Heart right ventricle (tissue), 16 donors: ENCODE data around the gene RUBCNL. TPM values are rescaled to one million over a fixed set of nuclear protein-coding genes. Genes with fewer than 3 reads are reported as not detected.

Source experiments
- ATAC-seq, 8 donors: fragments of 200-7000 bp; cut with Tn5 transposase; one replicate each; pipeline ENCODE4 v1.9.1; 2020; ENCODE audit warnings: mild to moderate bottlenecking in 8 of 8, moderate library complexity in 8 of 8, moderate number of reproducible peaks in 1 of 8
- DNase-seq, 2 donors: peaks; one replicate each; pipeline ENCODE4 v3.0.0-alpha.2; 2020
- H3K27ac ChIP-seq, 10 donors: fragments of 200-600 bp; sonication (generic) in 2 of 10; one replicate each; pipeline versions ENCODE4 v1.5.0 to v1.8.0; 2020 to 2022; ENCODE audit warnings: mild to moderate bottlenecking in 3 of 10
- H3K27me3 ChIP-seq, 7 donors: fragments of 200-600 bp; one replicate each; pipeline ENCODE4 v1.8.0; 2021 to 2022; ENCODE audit warnings: mild to moderate bottlenecking in 2 of 7
- H3K36me3 ChIP-seq, 9 donors: fragments of 200-600 bp; sonication (generic) in 1 of 9; one replicate each; pipeline versions ENCODE4 v1.5.0 to v1.8.0; 2020 to 2022; ENCODE audit warnings: mild to moderate bottlenecking in 2 of 9
- H3K4me1 ChIP-seq, 9 donors: fragments of 200-600 bp; sonication (generic) in 1 of 9; one replicate each; pipeline versions ENCODE4 v1.5.0 to v1.8.0; 2020 to 2022; ENCODE audit warnings: mild to moderate bottlenecking in 4 of 9
- H3K4me3 ChIP-seq, 10 donors: fragments of 200-600 bp; sonication (generic) in 2 of 10; one replicate each; pipeline versions ENCODE4 v1.5.0 to v1.8.0; 2020 to 2022; ENCODE audit warnings: mild to moderate bottlenecking in 7 of 10, moderate library complexity in 2 of 10
- H3K9me3 ChIP-seq, 11 donors: fragments of 200-600 bp in 10 of 11; sonication (generic) in 2 of 11; one replicate each; pipeline versions ENCODE4 v1.5.0 to v1.8.0; 2013 to 2022; ENCODE audit warnings: mild to moderate bottlenecking in 2 of 11, control low read depth in 1 of 11, moderate library complexity in 1 of 11
- WGBS, 2 donors: extraction: QIAGEN DNeasy Blood & Tissue Kit; methylation state at CpG; one replicate each; pipeline ENCODE4 v1.1.7; 2013; ENCODE audit warnings: inconsistent platforms in 1 of 2; 5-methylcytosine and 5-hydroxymethylcytosine counted together
- intact Hi-C, 10 donors: fragments of 100-400 bp; cut with DNase I; formaldehyde crosslinking; loops; one replicate each; pipeline versions ENCODE4 v1.11.1 to v1.14.2; 2022
- polyA plus RNA-seq, 2 donors: library from polyadenylated mRNA; stranded (reverse); fragments of 200-250 nt; gene quantifications; one replicate each; pipeline ENCODE4 v1.2.3, GENCODE V29; 2013
- total RNA-seq, 10 donors: library from RNA; stranded (reverse); fragmentation: NEBNext Ultra II Directional in 3 of 10; extraction: Animal tissue kit (Norgen Biotek cat#: 25700) in 3 of 10; gene quantifications; one replicate each; pipeline versions ENCODE4 v1.2.1 to v1.2.4, GENCODE V29; 2021 to 2023
- TF ChIP-seq, protein P1 (sequence below), 9 donors: fragments of 200-600 bp; sonication (generic) in 2 of 9; IDR thresholded peaks; one replicate each; pipeline versions ENCODE4 v1.5.0 to v1.8.0; 2021 to 2022; ENCODE audit warnings: antibody characterized with exemption in 9 of 9, mild to moderate bottlenecking in 5 of 9, moderate library complexity in 1 of 9
- donor health status: Arrhythmogenic right ventricular cardiomyopathy.
- donor health status: ischemic (EF 13 %, LVEDD 7.1; RV severe dilation, severe dysfunction).
- donor health status: healthy with polysubstance abuse.
- donor health status: DM: no; HTN: yes; CAD: no.
- donor health status: DM: no; HTN: no; CAD: no.
- donor health status: ischemic (EF 25% LVEDD 6.9; RV normal size, moderate dysfunction).
- donor health status: ischemic (EF 25% LVEDD 5.7; RV mildly dilated, moderate dysfunction).
- donor health status: healthy.
- donor health status: DM: yes; HTN: yes; CAD: no.
- donor health status: Ischemic cardiomyopathy.
- donor health status: ischemic (EF 35%, LVEDD 5.7; RV mildly dilated, moderate dysfunction).
- donor health status: nonischemic (EF 11% LVEDD 7.7; RV severe dilation, severe dysfunction).
- donor health status: DM: yes; HTN: yes; CAD: no.
- donor health status: PGD.
- donor health status: ischemic (EF 29% LVEDD 5.4; RV normal size, mild dysfunction).
- donor health status: nonischemic (EF 23%, LVEDD 6.1; RV moderate dilation, normal function).

RUBCNL gene
- total and polyA plus RNA-seq, 12 donors: 0.17 to 2.8 (median 0.59) TPM

DNA sequence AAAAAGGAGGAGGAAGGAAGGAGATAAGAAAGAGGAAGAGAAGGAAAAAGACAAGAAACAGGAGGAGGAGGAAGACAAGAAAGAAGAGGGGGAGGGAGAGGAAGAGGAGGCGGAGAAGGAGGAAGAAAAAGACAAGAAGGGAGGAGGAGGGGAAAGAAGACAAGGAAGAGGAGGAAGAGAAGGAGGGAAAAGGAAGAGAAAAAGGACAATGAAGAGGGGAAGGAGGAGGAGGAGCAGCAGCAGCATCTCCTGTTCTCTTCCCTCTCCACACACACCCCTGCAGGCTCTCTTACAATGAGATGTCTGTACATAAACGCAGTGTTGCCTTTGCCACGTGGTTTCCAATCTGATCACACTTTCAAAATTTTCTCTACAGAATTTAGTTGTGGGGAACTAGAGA lies 66.6 kb downstream of the RUBCNL start:
- ATAC-seq (peak in 1 of 8 donors; percentile 9), DNase-seq (no peak)
- no peaks in the 10 kb centered on the region for H3K36me3 ChIP-seq
- TF ChIP-seq, protein P1, sequence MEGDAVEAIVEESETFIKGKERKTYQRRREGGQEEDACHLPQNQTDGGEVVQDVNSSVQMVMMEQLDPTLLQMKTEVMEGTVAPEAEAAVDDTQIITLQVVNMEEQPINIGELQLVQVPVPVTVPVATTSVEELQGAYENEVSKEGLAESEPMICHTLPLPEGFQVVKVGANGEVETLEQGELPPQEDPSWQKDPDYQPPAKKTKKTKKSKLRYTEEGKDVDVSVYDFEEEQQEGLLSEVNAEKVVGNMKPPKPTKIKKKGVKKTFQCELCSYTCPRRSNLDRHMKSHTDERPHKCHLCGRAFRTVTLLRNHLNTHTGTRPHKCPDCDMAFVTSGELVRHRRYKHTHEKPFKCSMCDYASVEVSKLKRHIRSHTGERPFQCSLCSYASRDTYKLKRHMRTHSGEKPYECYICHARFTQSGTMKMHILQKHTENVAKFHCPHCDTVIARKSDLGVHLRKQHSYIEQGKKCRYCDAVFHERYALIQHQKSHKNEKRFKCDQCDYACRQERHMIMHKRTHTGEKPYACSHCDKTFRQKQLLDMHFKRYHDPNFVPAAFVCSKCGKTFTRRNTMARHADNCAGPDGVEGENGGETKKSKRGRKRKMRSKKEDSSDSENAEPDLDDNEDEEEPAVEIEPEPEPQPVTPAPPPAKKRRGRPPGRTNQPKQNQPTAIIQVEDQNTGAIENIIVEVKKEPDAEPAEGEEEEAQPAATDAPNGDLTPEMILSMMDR (IDR thresholded peaks at IDR 0.05): no peak
- H3K27ac ChIP-seq: peak overlapping the region in 1 of 10 donors; percentile 65
- intact Hi-C loops: no loop called here
- WGBS, 2 donors: 62 to 68% methylated on average over 3 of the region's 3 CpGs
- peaks cover 0 to 13% (median 4%) of the 10 kb centered on the region in 7 donors for H3K27me3 ChIP-seq
- peaks cover 0 to 22% (median 0%) of the 10 kb centered on the region in 9 donors for H3K4me1 ChIP-seq
- no peak overlapping the region for H3K4me3 ChIP-seq
- H3K9me3 ChIP-seq: no peaks in the 10 kb centered on the region

DNA sequence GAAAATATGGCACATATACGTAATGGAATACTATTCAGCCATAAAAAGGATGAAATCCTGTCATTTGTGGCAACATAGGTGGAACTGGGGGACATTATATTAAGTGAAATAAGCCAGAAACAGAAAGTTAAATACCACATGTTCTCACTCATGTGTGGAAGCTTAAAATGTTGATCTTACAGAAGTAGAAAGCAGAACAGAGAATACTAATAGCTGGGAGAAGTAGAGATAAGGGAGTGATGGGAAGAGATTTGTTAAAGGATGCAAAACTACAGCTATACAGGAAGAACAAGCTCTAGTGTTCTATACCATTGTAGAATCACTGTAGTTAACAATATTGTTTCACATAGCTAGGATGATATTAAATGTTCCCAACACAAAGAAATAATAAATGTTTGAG lies 68.1 kb downstream of the RUBCNL start:
- Histone ChIP-seq H3K27ac (peak overlapping the region in 1 of 10 donors; percentile 64), H3K9me3 (no peaks in the 10 kb centered on the region), H3K4me1 (peaks cover 0 to 22% (median 0%) of the 10 kb centered on the region in 9 donors), H3K27me3 (peaks cover 0 to 14% (median 0%) of the 10 kb centered on the region in 7 donors), H3K36me3 (no peaks in the 10 kb centered on the region), H3K4me3 (no peak overlapping the region)
- no peak for ATAC-seq
- DNase-seq: no peak
- intact Hi-C loops: loop anchor here in 1 of 10 donors (10.0 kb wide), 1 partner anchor 154 kb away; no protein-coding TSS in a partner anchor
- 82 to 84% methylated on average over 1 of the region's 1 CpG for WGBS, 2 donors
- TF ChIP-seq, protein P1 (IDR thresholded peaks at IDR 0.05): no peak

DNA sequence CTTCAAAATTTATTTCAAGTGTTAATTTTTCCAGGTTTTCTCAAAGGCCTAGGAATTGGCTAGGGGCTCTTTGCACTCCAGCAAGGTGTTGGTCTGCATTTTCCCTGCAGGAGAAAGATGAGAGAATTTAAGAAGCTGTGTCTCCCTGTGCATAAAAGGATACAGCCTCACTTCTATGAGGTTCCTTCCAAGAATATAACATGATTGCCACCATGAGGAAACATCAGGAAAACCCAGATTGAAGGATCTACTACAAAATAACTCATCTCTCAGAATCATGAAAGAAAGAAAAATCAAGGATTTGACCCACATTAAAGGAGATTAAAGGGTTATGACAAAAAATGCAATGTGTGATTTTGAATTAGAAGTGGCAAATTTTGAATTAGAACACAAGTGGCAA lies 69.9 kb downstream of the RUBCNL start:
- no peak overlapping the region for H3K27ac ChIP-seq
- intact Hi-C loops: loop anchor here in 1 of 10 donors (10.0 kb wide), 1 partner anchor 152 kb away; no protein-coding TSS in a partner anchor
- DNase-seq (no peak), ATAC-seq (no peak)
- H3K9me3 ChIP-seq: no peaks in the 10 kb centered on the region
- TF ChIP-seq, protein P1 (IDR thresholded peaks at IDR 0.05): no peak
- no peaks in the 10 kb centered on the region for H3K36me3 ChIP-seq
- peaks cover 0 to 13% (median 0%) of the 10 kb centered on the region in 7 donors for H3K27me3 ChIP-seq
- H3K4me1 ChIP-seq: peaks cover 0 to 34% (median 0%) of the 10 kb centered on the region in 9 donors
- no peak overlapping the region for H3K4me3 ChIP-seq

DNA sequence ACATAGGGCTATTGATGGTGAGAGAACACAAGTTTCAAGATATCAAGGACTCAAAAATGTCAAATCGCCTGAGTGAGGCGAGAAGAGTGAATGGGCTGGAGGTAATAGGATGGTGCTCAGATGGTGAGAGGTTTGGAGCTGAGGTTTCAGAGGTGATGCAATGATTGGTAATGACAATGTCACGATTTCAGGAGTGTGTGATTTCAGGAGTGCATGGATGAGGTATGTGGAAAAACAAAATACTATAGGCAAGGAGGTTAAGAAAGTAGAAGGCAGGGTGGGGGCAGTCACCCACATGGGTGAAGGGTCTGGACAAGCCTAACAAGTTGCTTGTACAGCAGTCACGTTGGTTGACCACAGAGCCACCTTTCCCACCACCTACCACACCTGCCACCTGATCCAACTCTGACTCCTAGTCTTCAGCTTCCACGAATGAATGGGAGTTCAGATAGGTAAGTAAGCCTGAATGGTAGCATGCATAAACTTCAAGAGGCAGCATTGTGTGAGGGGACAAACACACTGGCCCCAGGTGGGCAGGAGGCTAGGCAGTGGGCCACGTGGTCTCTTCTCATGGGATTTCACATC lies 71.5 kb downstream of the RUBCNL start:
- Histone ChIP-seq H3K36me3 (no peaks in the 10 kb centered on the region), H3K9me3 (peaks cover 0 to 7% (median 0%) of the 10 kb centered on the region in 11 donors), H3K4me1 (peaks cover 0 to 20% (median 0%) of the 10 kb centered on the region in 9 donors), H3K27me3 (peaks cover 0 to 10% (median 0%) of the 10 kb centered on the region in 7 donors), H3K4me3 (no peak overlapping the region), H3K27ac (no peak overlapping the region)
- 81 to 84% methylated on average over 6 of the region's 6 CpGs for WGBS, 2 donors
- TF ChIP-seq, protein P1 (IDR thresholded peaks at IDR 0.05): no peak
- no peak for ATAC-seq
- intact Hi-C loops: loop anchor here in 1 of 10 donors (10.0 kb wide), 1 partner anchor 151 kb away; no protein-coding TSS in a partner anchor
- DNase-seq: no peak
